Ishikawa (cell line): Measurements from ENCODE around the gene EPN2.

Experiments used
- CEBPB ChIP-seq: IDR thresholded peaks from 2 replicates; pipeline ENCODE4 v1.6.1; 2012
- CREB1 ChIP-seq: IDR thresholded peaks from 2 replicates; pipeline ENCODE4 v1.6.1; 2012; ENCODE audit warnings: low read depth
- EGR1 ChIP-seq: IDR thresholded peaks from 2 replicates; pipeline ENCODE4 v1.6.1; 2012
- EP300 ChIP-seq: IDR thresholded peaks from 2 replicates; pipeline ENCODE4 v1.6.1; 2012; ENCODE audit warnings: borderline replicate concordance
- FOXM1 ChIP-seq: IDR thresholded peaks from 2 replicates; pipeline ENCODE4 v1.6.1; 2012; ENCODE audit warnings: low read depth, borderline replicate concordance
- MAX ChIP-seq: IDR thresholded peaks from 2 replicates; pipeline ENCODE4 v1.6.1; 2012
- NFIC ChIP-seq: IDR thresholded peaks from 2 replicates; pipeline ENCODE4 v1.6.1; 2012
- RAD21 ChIP-seq: IDR thresholded peaks from 2 replicates; pipeline ENCODE4 v1.6.1; 2012; ENCODE audit warnings: low read depth
- REST ChIP-seq: IDR thresholded peaks from 2 replicates; pipeline ENCODE4 v1.6.1; 2012; ENCODE audit warnings: low read depth, mild to moderate bottlenecking
- TAF1 ChIP-seq: IDR thresholded peaks from 2 replicates; pipeline ENCODE4 v1.6.1; 2012; ENCODE audit warnings: low read depth, mild to moderate bottlenecking
- TCF12 ChIP-seq: IDR thresholded peaks from 2 replicates; pipeline ENCODE4 v1.6.1; 2012; ENCODE audit warnings: low read depth
- TEAD4 ChIP-seq: IDR thresholded peaks from 2 replicates; pipeline ENCODE4 v1.6.1; 2012
- YY1 ChIP-seq: IDR thresholded peaks from 2 replicates; pipeline ENCODE4 v1.6.1; 2012; ENCODE audit warnings: low read depth
- TF ChIP-seq, protein P1 (sequence below): IDR thresholded peaks from 2 replicates; pipeline ENCODE4 v1.6.1; 2012

GRCh38 chr17:19304209-19304608 is 67.0 kb downstream of the EPN2 start:
- no peak for TF ChIP-seq YY1
- no peak for TF ChIP-seq EGR1
- no peak for TF ChIP-seq REST
- TF ChIP-seq CREB1 = no peak
- TF ChIP-seq FOXM1 = no peak
- TF ChIP-seq TEAD4 = no peak
- no peak for TF ChIP-seq RAD21
- TF ChIP-seq EP300 = no peak
- no peak for TF ChIP-seq MAX
- no peak for TF ChIP-seq CEBPB
- no peak for TF ChIP-seq TCF12
- TF ChIP-seq TAF1 = no peak
- TF ChIP-seq NFIC = no peak
- TF ChIP-seq, protein P1, sequence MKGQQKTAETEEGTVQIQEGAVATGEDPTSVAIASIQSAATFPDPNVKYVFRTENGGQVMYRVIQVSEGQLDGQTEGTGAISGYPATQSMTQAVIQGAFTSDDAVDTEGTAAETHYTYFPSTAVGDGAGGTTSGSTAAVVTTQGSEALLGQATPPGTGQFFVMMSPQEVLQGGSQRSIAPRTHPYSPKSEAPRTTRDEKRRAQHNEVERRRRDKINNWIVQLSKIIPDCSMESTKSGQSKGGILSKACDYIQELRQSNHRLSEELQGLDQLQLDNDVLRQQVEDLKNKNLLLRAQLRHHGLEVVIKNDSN = no peak
